Right lobe of liver (tissue), 4 donors: Measurements from ENCODE around the gene SLX4IP.

Source experiments
- POLR2A ChIP-seq: fragments of 450-650 bp; IDR thresholded peaks from one replicate; pipeline ENCODE4 v1.6.1; 2017; ENCODE audit warnings: antibody characterized with exemption, mild to moderate bottlenecking
- TF ChIP-seq, protein P1 (sequence below), 4 donors: fragments of 200-600 bp in 3 of 4; fragments of 450-650 bp in 1 of 4; IDR thresholded peaks; one replicate each; pipeline versions ENCODE4 v1.5.1 to v1.8.0; 2016 to 2022; ENCODE audit warnings: antibody characterized with exemption in 4 of 4, mild to moderate bottlenecking in 2 of 4
- donor health status: DM: no; HTN: no; CAD: no.
- donor health status: DM: no; HTN: no; CAD: no.
- donor health status: DM: no; HTN: yes; CAD: no.

GRCh38 chr20:10672624-10673127, 237.6 kb downstream of the SLX4IP start:
- TF ChIP-seq, protein P1, sequence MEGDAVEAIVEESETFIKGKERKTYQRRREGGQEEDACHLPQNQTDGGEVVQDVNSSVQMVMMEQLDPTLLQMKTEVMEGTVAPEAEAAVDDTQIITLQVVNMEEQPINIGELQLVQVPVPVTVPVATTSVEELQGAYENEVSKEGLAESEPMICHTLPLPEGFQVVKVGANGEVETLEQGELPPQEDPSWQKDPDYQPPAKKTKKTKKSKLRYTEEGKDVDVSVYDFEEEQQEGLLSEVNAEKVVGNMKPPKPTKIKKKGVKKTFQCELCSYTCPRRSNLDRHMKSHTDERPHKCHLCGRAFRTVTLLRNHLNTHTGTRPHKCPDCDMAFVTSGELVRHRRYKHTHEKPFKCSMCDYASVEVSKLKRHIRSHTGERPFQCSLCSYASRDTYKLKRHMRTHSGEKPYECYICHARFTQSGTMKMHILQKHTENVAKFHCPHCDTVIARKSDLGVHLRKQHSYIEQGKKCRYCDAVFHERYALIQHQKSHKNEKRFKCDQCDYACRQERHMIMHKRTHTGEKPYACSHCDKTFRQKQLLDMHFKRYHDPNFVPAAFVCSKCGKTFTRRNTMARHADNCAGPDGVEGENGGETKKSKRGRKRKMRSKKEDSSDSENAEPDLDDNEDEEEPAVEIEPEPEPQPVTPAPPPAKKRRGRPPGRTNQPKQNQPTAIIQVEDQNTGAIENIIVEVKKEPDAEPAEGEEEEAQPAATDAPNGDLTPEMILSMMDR (IDR thresholded peaks at IDR 0.05) = no peak
- no peak for TF ChIP-seq POLR2A
